Suppressor macrophage treated with lipopolysaccharide for 1 hour (primary cell): ENCODE results near the gene EFHD2.
A peak's percentile ranks its signal among the peaks of the same experiment; 100 is the strongest.
"Not testable (repeated sequence)": the region's sequence is repeated elsewhere in the genome, so short reads cannot be mapped to it uniquely, and the experiment has no call there.

ENCODE experiments used
- DNase-seq, 3 donors: peaks; one replicate each; pipeline ENCODE4 v3.0.0-alpha.2; 2020 to 2022

EFHD2 gene

DNA sequence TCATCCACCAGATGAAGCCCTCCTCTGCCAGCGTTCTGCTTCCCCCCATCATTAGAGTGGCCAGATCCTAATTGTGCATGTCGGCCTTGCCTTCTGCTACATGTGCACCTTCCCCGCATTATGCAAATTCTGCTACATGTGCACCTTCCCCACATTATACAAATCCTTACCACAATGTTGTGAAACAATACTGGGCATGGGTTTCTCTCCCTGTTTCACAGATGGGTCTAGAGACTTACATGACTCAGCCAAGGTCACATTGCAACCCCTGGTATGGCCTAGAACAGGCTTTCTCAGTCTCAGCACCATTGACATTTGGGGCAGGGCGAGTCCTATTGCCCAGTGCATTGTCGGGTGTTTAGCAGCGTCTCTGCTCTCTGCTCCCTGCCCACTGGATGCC is 45.8 kb downstream of the EFHD2 start:
- peak in 1 of 3 donors; percentile 77 for DNase-seq

DNA sequence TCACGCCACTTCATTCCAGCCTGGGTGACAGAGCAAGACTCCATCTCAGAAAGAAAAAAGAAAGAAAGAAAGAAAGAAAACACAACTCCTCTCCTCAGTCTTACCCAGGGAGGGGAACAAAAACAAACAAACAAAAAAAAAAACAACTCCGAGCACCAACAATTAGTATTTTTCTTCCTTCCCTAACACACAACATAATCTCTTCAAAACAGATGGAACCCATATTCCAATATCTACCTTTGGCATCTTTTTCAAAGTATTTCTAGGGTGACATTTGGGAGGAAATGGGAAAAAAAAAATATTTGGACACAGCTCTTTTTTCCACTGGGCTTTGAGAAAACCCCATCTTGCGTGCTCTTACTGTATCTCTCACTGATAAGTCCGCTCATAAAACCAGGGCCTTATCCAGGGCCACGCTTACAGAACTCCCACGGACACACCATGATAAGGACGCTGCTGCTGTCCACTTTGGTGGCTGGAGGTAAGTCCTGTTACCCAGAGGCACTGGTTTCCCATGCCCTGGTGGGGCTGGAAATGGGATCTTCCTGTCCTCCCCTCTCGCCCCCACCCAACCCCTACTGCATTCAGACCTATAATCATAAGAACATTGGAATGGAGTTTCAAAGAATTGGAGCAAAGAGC is 46.7 kb downstream of the EFHD2 start, which contains the start of gene CELA2A:
Gene CELA2A (plus strand): TSS at position 420 of the 642 bp plus-strand sequence. CDS start 22 bp downstream, at position 442.
- no peak for DNase-seq

DNA sequence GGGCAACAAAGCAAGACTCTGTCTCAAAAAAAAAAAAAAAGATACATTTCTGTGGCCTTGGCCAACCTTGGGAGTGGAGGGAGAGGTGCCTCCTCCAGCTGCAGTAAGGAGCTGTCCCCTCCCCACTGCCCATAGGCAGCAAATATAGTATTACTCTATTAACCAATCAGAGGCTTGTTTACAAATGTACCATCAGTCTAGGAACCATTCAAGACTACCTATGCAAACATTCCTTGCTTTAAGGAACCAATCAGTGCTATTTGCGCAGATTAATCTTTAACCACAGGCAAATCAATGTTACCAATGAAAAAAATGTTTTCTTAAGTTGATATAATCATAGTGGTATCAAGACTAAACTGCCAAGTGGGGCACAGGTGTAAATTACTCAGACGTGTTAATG is 47.9 kb downstream of the EFHD2 start:
- DNase-seq = no peak

DNA sequence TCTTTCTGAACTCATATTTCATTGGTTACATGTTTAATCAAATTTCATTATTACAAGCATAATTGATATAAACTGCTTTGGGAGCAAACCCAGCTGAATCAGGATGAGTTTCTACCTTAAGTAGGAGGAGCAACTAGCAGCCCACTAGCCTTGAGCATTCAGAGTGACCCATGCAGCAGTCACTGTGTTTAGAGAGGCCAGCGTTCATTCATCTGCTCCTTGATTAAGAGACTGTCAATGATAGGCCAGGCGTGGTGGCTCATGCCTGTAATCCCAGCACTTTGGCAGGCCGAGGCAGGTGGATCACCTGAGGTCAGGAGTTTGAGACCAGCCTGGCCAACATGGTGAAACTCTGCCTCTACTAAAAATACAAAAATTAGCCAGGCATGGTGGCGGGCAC is 48.7 kb downstream of the EFHD2 start:
- not testable (repeated sequence) for DNase-seq

DNA sequence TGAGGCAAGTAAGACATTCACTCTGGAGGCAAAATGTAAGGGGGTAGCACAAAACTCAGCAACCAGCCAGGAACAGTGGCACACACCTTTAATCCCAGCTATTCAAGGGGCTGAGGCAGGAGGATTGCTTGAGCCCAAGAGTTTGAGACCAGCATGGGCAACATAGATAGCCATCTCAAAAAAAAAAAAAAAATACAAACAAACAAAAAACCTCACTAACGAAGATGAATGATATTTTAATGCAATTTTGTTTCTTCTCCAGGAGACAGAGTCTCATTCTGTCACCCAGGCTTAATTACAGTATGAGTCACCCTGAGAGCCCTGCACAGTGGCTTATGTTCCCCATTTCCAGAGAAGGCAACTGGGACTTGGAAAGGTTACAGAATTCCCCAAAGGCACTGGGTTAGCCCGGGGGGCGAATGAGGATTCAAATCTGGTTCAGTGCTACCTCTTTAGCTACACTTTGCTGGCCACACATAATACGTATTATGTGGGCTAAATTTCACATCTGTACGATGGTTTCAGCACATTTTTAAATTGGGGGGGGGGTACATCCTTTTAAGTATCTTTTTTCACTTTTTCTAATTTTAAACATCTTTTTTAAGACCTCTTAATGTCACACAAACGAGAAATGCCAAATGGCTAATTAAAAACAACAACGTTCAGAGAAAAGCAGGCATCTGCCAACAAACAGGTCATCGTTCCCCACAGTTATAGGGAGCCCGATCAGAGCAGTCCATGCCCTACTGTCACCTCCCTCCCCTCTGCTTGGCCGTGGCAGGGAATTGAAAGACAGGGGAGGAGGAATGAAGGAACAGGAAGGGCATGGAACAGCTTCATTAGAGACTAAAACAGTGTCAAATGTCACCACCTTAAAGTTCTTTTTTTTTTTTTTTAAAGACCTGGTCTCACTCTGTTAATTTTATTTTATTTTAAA is 50.4 kb downstream of the EFHD2 start:
- DNase-seq = peak; percentile 84 to 91 (median 87)

DNA sequence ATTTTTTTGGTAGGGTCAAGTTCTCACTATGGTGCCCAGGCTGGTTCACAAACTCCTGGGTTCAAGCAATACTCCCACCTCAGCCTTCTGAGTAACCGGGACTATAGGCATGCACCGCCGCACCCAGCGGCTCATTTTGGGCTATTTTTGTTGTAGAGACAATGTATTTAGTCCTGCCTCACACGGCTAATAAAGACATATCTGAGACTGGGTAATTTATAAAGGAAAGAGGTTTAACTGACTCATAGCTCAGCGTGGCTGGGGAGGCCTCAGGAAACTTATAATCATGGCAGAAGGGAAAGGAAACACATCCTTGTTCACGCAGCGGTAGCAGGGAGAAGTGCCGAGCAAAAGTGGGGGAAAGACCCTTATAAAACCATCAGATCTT is 51.0 kb downstream of the EFHD2 start:
- DNase-seq = peak in 1 of 3 donors; percentile 49

DNA sequence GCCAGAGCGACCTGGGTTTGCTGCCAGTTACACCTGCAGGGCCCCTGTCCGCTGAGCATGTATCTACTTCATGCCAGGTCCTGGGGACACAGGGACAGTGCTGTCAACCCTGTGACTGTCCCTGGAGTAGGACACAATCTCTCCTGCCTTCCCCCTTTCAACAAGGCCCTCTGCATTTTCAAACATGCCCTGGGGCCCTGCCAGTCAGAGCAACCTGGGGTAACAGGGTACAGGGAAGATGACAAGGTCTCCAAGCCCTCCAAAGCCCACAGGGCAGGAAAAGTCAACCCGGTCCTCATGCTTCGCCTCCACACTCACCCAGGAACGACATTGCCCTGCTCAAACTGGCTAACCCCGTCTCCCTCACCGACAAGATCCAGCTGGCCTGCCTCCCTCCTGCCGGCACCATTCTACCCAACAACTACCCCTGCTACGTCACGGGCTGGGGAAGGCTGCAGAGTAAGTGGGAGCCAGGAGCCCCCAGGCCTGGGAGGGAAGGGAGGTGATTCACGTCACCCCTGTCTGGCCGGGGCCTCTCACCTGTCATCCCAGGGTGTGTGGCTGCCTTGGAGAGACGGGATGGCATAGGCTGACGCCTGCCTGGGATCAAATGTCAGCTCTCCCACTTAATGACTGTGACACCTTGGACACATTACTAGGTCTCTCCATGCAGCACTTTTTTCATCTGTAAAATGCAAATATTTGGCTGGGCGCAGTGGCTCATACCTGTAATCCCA is 53.5 kb downstream of the EFHD2 start:
- not testable (repeated sequence) for DNase-seq

DNA sequence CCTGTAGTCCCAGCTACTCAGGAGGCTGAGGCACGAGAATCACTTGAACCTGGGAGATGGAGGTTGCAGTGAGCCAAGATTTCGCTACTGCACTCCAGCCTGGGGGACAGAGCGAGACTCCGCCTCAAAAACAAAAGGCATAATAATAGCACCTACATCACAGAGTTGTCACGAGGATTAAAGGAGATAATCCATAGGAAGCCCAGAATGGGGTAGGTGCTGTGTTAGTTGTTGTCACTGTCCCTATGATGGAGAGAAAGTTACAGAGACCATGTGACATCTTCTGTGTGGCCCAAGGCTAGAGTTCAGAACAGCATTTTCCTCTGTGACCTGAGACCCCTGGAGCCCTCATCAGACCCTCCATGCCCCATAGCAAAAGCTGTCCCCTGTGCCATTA is 54.2 kb downstream of the EFHD2 start:
- DNase-seq = not testable (repeated sequence)

DNA sequence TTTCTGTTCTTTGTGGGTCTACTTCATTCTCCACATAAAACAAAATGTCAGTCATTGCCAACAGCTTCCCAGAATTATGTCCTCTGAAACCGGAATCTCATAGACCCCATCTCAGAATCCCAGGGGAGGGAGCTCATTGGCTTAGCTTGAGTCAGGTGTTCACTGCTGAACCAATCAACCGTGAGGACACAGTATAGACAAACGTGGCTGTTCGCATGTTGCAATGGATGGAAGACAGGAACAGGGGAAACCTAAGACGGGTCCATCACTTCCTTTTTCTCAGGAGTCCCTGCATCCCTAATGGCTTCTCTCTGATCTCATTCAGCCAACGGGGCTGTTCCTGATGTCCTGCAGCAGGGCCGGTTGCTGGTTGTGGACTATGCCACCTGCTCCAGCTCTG is 56.0 kb downstream of the EFHD2 start:
- DNase-seq = peak in 1 of 3 donors; percentile 48

DNA sequence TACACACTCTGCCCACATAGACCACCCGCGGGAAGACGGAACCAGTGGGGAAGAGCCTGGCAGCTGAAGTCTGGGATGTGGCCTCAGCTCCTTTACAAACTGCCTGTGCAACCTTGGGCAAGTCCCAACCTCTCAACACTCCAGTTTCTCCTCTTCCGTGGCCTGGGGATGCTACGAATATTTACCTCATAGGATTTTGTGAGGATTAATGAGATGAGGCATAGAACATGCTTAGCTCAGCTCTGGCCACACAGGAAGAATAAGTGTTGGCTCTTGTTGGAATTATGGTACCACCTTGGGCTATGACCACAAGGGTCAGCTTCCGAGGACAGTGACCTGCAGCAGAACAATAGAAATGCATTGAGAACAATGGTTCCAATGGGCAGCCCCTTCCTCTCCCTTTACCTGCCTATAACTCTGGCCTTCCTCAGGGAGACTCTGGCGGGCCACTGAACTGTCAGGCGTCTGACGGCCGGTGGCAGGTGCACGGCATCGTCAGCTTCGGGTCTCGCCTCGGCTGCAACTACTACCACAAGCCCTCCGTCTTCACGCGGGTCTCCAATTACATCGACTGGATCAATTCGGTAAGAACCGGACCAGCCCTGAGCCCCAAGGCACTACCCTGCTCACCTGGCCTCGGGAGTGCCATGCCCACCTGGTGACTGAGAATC is 57.4 kb downstream of the EFHD2 start:
- not testable (repeated sequence) for DNase-seq

DNA sequence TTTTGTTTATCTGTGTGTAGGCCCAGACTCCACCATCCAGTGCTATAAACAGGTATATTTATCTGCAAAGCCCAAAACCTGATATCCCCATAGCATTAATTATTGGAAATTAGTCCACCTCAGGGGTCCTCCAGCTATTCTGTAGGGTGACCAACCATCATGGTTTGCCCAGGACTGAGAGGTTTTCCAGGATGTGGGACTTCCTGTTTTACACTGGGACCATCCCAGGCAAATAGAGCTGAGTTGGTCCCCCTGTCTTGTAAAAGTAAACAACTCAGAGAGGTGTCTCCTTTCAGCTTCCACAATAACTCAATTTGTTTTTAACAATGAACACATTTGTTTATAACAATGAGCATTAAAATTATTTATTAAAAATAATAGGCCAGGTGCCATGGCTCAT is 58.5 kb downstream of the EFHD2 start:
- no peak for DNase-seq

DNA sequence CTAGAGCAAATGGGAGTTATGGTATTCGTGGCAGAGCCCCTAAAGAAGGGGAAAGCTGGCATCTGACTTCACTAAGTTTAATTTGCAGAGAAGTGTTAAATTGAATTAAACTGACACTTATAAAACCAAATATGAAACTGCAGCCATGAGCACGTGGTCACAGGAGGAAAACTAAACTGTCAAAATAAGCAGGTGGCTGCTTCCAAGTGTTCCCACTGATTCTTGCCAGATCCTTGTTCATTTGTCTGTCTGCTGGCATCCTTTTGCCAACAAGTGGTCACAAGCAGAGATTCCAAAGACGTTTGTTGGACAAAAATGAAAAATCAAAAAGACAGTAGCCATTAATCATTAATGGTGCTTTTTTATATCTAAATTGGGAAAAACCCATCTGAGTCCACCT is 59.7 kb downstream of the EFHD2 start:
- DNase-seq = no peak

DNA sequence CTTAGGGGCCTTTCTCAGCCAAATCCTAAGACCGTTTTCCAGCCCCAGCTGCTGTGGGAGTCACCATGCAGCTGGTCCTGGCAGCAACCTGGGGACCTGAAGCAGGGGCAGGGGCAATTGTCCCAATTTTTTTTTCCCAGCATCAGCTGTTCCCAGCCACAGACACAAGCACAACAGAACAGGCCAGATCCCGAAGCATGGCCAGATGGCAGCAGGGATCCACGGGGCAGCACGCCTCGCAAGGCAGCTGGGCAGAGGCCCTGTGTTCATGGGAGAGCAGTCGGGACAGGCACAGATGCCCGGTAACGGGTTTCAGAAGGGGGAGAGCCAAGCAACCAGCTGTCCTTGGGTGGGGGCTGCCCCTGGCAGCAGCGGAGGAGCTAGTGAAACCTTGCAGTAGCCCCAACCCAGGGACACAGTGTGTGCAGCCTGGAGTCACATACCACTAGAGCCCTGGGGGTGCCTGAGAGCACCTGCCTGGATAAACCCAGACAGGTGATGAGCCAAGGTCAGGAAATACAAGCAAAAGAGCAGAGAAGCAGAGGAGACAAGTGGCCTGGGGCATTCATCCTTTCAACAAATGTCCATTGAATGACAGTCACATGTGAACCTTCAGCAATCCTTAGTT is 60.2 kb downstream of the EFHD2 start:
- DNase-seq = not testable (repeated sequence)

DNA sequence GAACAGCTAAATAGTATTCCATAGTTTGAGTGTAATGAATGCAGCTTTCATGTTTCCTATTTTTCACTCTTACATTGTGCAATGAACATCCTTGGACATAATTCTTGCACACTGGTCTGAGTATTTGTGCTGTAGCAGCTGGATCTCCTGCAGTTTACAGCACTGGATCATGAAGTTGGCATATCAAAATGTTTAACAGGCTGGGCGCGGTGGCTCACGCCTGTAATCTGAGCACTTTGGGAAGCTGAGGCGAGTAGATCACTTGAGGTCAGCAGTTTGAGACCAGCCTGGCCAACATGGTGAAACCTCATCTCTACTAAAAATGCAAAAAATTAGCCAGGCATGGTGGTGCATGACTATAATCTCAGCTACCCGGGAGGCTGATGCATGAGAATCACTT is 61.4 kb downstream of the EFHD2 start:
- not testable (repeated sequence) for DNase-seq

DNA sequence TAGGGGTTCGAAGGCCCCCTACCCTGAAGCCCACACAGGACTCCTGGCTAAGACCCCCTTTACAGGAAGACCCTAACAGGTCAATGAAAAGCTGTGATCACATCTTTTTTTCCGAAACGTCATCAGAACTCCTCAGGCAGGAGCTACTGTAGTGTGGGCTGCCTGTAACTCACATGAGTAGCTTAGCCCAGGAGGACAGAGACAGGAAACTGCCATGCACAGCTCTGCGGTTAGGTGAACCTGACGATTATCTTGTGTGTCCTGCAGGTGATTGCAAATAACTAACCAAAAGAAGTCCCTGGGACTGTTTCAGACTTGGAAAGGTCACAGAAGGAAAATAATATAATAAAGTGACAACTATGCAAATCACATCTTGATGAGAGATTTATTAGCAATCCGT is 62.0 kb downstream of the EFHD2 start:
- not testable (repeated sequence) for DNase-seq

DNA sequence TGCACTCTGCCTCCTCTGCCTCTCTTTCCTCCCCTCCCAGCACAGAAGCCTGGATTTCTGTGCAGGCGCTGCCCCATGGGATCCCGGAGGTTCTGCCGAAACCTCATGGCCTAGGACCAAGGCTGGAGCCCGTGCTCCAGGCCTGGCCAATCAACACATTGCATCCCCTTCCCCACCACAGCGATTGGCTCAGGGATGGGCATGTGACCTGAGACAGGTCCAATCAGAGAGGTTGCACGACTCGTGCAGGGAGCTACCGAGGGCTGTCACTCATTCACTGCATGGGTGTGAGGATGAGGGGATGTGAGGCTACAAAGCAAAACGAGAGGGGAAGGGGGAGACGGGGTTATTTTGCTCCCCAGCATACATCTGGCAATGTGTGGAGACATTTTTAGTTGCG is 62.9 kb downstream of the EFHD2 start:
- DNase-seq = no peak

DNA sequence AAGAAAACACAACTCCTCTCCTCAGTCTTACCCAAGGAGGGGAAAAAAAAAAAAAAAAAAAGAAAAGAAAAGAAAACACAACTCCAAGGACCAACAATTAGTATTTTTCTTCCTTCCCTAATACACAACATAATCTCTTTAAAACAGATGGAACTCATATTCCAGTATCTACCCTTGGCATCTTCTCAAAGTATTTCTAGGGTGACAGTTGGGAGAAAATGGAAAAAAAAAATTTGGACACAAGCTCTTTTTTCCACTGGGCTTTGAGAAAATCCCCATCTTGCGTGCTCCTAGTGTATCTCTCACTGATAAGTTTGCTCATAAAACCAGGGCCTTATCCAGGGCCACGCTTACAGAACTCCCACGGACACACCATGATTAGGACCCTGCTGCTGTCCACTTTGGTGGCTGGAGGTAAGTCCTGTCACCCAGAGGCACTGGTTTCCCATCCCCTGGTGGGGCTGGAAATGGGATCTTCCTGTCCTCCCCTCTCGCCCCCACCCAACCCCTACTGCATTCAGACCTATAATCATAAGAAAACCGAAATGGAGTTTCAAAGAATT is 66.1 kb downstream of the EFHD2 start, which contains the start of gene CELA2B:
Gene CELA2B (plus strand): TSS at position 353 of the 563 bp plus-strand sequence. CDS start 22 bp downstream, at position 375.
- DNase-seq = no peak

DNA sequence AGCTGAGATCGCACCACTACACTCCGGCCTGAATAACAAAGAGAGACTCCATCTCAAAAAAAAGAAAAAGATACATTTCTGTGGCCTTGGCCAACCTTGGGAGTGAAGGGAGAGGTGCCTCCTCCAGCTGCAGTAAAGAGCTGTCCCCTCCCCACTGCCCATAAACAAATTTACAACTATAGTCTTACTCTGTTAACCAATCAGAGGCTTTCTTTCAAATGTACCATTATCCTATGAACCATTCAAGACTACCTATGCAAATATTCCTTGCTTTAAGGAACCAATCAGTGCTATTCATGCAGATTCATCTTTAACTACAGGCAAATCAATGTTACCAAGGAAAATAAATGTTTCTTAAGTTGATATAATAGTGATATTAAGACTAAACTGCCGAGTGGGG is 67.2 kb downstream of the EFHD2 start:
- DNase-seq = no peak

DNA sequence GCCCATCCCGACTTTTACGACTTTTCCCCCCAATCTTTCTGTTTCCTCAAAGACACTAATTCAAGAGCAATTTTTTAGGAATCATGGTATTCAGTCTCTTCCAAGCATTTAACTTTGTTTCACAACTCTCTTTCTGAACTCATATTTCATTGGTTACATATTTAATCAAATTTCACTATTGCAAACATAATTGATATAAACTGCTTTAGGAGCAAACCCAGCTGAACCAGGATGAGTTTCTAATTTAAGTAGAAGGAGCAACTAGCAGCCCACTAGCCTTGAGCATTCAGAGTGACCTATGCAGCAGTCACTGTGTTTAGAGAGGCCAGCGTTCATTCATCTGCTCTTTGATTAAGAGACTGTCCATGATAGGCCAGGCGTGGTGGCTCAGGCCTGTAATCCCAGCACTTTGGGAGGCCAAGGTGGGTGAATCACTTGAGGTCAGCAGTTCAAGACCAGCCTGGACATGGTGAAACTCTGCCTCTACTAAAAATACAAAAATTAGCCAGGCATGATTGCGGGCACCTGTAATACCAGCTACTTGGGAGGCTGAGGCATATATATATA is 68.0 kb downstream of the EFHD2 start:
- DNase-seq = no peak
